Kidney (tissue), 14 donors: Measurements from ENCODE around the gene HPD. TPM values are rescaled to one million over a fixed set of nuclear protein-coding genes. Genes with fewer than 3 reads are reported as not detected.

ENCODE experiments used
- DNase-seq, 5 donors: peaks; one replicate each; pipeline ENCODE4 v3.0.0-alpha.2; 2013 to 2020
- FAIRE-seq: peaks from 2 replicates; lab custom pipeline; 2012; peaks lifted over from hg19 to GRCh38; lab: Jason Lieb, UNC
- H3K27ac ChIP-seq, 2 donors: one replicate each; pipeline ENCODE4 v1.7.0; 2013; ENCODE audit warnings: low read depth in 2 of 2, low read length in 2 of 2, inconsistent platforms in 1 of 2
- H3K27me3 ChIP-seq: one replicate; pipeline ENCODE4 v1.7.1; 2013; ENCODE audit warnings: low read length, inconsistent platforms; ENCODE audit not compliant: control insufficient read depth, insufficient read depth
- H3K36me3 ChIP-seq, 3 donors: one replicate each; pipeline versions ENCODE4 v1.7.0 to v1.7.1; 2013; ENCODE audit warnings: low read length in 3 of 3, control low read depth in 1 of 3, inconsistent platforms in 1 of 3; ENCODE audit not compliant: insufficient read depth in 3 of 3, control insufficient read depth in 2 of 3
- H3K4me1 ChIP-seq, 3 donors: one replicate each; pipeline versions ENCODE4 v1.7.0 to v1.7.1; 2013; ENCODE audit warnings: low read length in 3 of 3, inconsistent platforms in 1 of 3, low read depth in 1 of 3; ENCODE audit not compliant: control insufficient read depth in 2 of 3, insufficient read depth in 2 of 3
- H3K4me3 ChIP-seq, 3 donors: one replicate each; pipeline versions ENCODE4 v1.7.0 to v1.8.1; 2013; ENCODE audit warnings: low read length in 3 of 3, control low read depth in 1 of 3, inconsistent platforms in 1 of 3
- H3K9ac ChIP-seq, 3 donors: one replicate each; pipeline versions ENCODE4 v1.7.0 to v1.7.1; 2013; ENCODE audit warnings: low read length in 3 of 3, control low read depth in 1 of 3, inconsistent platforms in 1 of 3
- H3K9me3 ChIP-seq, 3 donors: one replicate each; pipeline versions ENCODE4 v1.7.0 to v1.7.1; 2013; ENCODE audit warnings: low read length in 3 of 3, control low read depth in 1 of 3, inconsistent platforms in 1 of 3; ENCODE audit not compliant: control insufficient read depth in 2 of 3, insufficient read depth in 1 of 3
- CTCF ChIP-seq: IDR thresholded peaks from 3 replicates; pipeline ENCODE4 v1.5.1; 2012; ENCODE audit warnings: mild to moderate bottlenecking, moderate library complexity, borderline replicate concordance; ENCODE audit not compliant: insufficient read depth; ENCODE audit errors: extremely low read depth
- intact Hi-C: fragments of 100-400 bp; cut with DNase I; formaldehyde crosslinking; loops from one replicate; pipeline ENCODE4 v1.11.1; 2022
- polyA plus RNA-seq: library from polyadenylated mRNA; stranded (reverse); fragments of 350-450 nt; fragmentation: Illumina TruSeq; extraction: RNeasy Lipid Tissue Mini Kit (QIAGEN cat#74804); gene quantifications from one replicate; pipeline ENCODE4 v1.2.3, GENCODE V29; 2014; ENCODE audit warnings: low read depth, low replicate concordance; ENCODE audit not compliant: insufficient read depth
- total RNA-seq: library from RNA; stranded (reverse); fragmentation: NEBNext Ultra II Directional; extraction: Animal tissue kit (Norgen Biotek cat#: 25700); gene quantifications from one replicate; pipeline ENCODE4 v1.2.1, GENCODE V29; 2021
- donor health status: control.
- donor health status: control.
- donor health status: control.
- donor health status: control.
- donor health status: control.
- donor health status: DM: yes; HTN: yes; CAD: no.
- donor health status: Normal renal cell carcinoma (clear cell type).

Gene HPD
- total and polyA plus RNA-seq, 2 donors from 2014 or later = 4.6 to 393 TPM

DNA sequence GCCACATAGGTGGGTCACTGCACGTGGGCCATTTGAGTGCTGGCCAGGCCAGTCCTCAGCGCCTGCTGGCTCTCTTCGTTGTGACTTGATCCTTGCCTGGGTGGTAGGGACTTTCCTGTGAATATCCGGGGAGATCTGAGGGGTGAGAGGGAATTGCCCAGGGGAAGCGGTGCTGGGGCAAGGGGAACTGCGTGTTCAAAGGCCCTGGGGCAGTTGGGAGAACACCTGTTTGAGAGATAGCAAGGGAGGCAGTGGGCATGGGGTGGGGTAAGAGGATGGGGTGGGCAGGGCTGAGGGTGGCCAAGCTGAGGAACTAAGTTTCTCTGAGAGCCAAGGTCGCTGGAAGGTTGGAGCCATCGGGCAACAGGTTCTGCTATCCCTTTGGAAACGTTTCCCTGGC, 29.8 kb downstream of the HPD start:
- Histone ChIP-seq H3K27ac (no peak overlapping the region), H3K27me3 (no peaks in the 10 kb centered on the region)

GRCh38 chr12:121828306-121828705, 30.4 kb downstream of the HPD start:
- FAIRE-seq (no peak), DNase-seq (no peak)
- Histone ChIP-seq H3K9ac (no peak overlapping the region), H3K4me1 (peaks cover 0 to 2% (median 0%) of the 10 kb centered on the region in 3 donors), H3K27me3 (no peaks in the 10 kb centered on the region), H3K27ac (no peak overlapping the region), H3K9me3 (no peaks in the 10 kb centered on the region), H3K4me3 (no peak overlapping the region), H3K36me3 (peaks cover 4 to 36% (median 22%) of the 10 kb centered on the region in 3 donors)
- intact Hi-C loops = no loop called here
- no peak for TF ChIP-seq CTCF

More for the DNA sequence above, 29.8 kb downstream of the HPD start:
- Histone ChIP-seq H3K9ac (no peak overlapping the region), H3K4me1 (peaks cover 0 to 2% (median 0%) of the 10 kb centered on the region in 3 donors), H3K9me3 (no peaks in the 10 kb centered on the region), H3K36me3 (peaks cover 4 to 33% (median 18%) of the 10 kb centered on the region in 3 donors), H3K4me3 (no peak overlapping the region)
- DNase-seq = no peak
- intact Hi-C loops = no loop called here
- no peak for TF ChIP-seq CTCF
- no peak for FAIRE-seq

DNA sequence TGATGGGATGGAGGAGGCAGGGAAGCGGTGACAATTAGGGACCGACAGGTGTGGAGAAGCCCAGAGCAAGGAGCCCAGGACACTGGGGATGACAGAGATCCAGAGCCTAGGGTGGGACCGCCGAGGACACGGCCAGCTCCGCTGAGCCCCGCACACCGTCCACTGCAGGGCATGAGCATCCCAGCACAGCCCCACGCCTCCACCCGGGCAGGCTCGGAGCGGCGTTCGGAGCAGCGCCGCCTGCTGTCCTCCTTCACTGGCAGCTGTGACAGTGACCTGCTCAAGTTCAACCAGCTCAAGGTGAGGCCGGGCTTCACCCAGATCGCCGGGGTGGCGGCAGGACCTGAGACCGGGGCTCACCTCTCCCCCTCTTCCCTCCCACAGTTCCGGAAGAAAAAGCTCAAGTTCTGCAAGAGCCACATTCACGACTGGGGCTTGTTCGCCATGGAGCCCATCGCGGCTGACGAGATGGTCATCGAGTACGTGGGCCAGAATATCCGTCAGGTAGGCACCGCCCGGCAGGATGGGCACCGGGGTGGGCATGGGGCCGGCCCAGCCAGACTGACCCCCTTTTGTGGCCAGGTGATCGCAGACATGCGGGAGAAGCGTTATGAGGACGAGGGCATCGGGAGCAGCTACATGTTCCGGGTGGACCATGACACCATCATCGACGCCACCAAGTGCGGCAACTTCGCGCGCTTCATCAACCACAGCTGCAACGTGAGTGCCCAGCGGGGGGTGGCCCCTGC, 31.1 kb downstream of the HPD start:
- no peak for DNase-seq
- H3K36me3 ChIP-seq = peaks cover 4 to 33% (median 22%) of the 10 kb centered on the region in 3 donors
- intact Hi-C loops = no loop called here

More for the DNA sequence above, 31.1 kb downstream of the HPD start:
- no peak for FAIRE-seq
- Histone ChIP-seq H3K9ac (no peak overlapping the region), H3K9me3 (no peaks in the 10 kb centered on the region), H3K4me1 (peaks cover 0 to 2% (median 0%) of the 10 kb centered on the region in 3 donors), H3K4me3 (no peak overlapping the region), H3K27me3 (no peaks in the 10 kb centered on the region), H3K27ac (no peak overlapping the region)
- no peak for TF ChIP-seq CTCF
